ENCODE data around the gene GOLT1A.
"Not testable (repeated sequence)": the region's sequence is repeated elsewhere in the genome, so short reads cannot be mapped to it uniquely, and the experiment has no call there.

Gene GOLT1A

GRCh38 chr1:204248954-204249353 is 35.2 kb upstream of the GOLT1A start:
- DNase-seq: no peak

- no peak for DNase-seq
These were observed 33.1 kb upstream of the GOLT1A start for GRCh38 chr1:204246876-204247275.

GRCh38 chr1:204242920-204243319 is 29.1 kb upstream of the GOLT1A start:
- no peak for DNase-seq

GRCh38 chr1:204241914-204242313 is 28.1 kb upstream of the GOLT1A start:
- DNase-seq: no peak

GRCh38 chr1:204241050-204241449 is 27.3 kb upstream of the GOLT1A start:
- DNase-seq: no peak

GRCh38 chr1:204240233-204240632 is 26.4 kb upstream of the GOLT1A start:
- no peak for DNase-seq

GRCh38 chr1:204239401-204239800 is 25.6 kb upstream of the GOLT1A start:
- not testable (repeated sequence) for DNase-seq

- not testable (repeated sequence) for DNase-seq
These were observed 24.7 kb upstream of the GOLT1A start for GRCh38 chr1:204238520-204238919.

GRCh38 chr1:204237515-204237914 is 23.7 kb upstream of the GOLT1A start:
- DNase-seq: not testable (repeated sequence)

- no peak for DNase-seq
These were observed 18.7 kb upstream of the GOLT1A start for GRCh38 chr1:204232526-204232925.

- no peak for DNase-seq
These were observed 16.4 kb upstream of the GOLT1A start for GRCh38 chr1:204230211-204230610.

GRCh38 chr1:204228896-204229295 is 15.1 kb upstream of the GOLT1A start:
- DNase-seq: no peak

GRCh38 chr1:204227996-204228785 is 14.4 kb upstream of the GOLT1A start:
- no peak for DNase-seq

GRCh38 chr1:204227351-204227750 is 13.6 kb upstream of the GOLT1A start:
- DNase-seq: no peak

GRCh38 chr1:204225841-204226735 is 12.3 kb upstream of the GOLT1A start:
- DNase-seq: no peak

- no peak for DNase-seq
These were observed 10.9 kb upstream of the GOLT1A start for GRCh38 chr1:204224655-204225054.

GRCh38 chr1:204223129-204223860 is 9.5 kb upstream of the GOLT1A start:
- peak in 1 of 2 experiments; percentile 22 for DNase-seq

- no peak for DNase-seq
These were observed 8.9 kb upstream of the GOLT1A start for GRCh38 chr1:204222764-204223055.

- no peak for DNase-seq
These were observed 8.4 kb upstream of the GOLT1A start for GRCh38 chr1:204222006-204222763.

GRCh38 chr1:204221271-204221670 is 7.5 kb upstream of the GOLT1A start:
- no peak for DNase-seq

GRCh38 chr1:204219971-204220616 is 6.3 kb upstream of the GOLT1A start:
- no peak for DNase-seq

- DNase-seq: no peak
These were observed 4.8 kb upstream of the GOLT1A start for GRCh38 chr1:204218552-204218951.

Data from NCI-H524 (cell line).